Endodermal cell (in vitro differentiated cells): ENCODE data around the gene KLC4. TPM values are rescaled to one million over a fixed set of nuclear protein-coding genes. Genes with fewer than 3 reads are reported as not detected.

Source experiments
- DNase-seq: peaks from one replicate; pipeline ENCODE4 v3.0.0-alpha.2; 2017
- H3K27ac ChIP-seq: 2 replicates; pipeline ENCODE4 v1.5.1; 2013; ENCODE audit warnings: mild to moderate bottlenecking, low read depth, low read length, moderate library complexity
- H3K27me3 ChIP-seq: 2 replicates; pipeline ENCODE4 v1.6.1; 2013; ENCODE audit warnings: mild to moderate bottlenecking, low read length, moderate library complexity; ENCODE audit not compliant: insufficient read depth, control insufficient read depth, poor library complexity, severe bottlenecking
- H3K36me3 ChIP-seq: 2 replicates; pipeline ENCODE4 v1.7.0; 2013; ENCODE audit warnings: mild to moderate bottlenecking, low read length, moderate library complexity; ENCODE audit not compliant: control insufficient read depth, insufficient read depth
- H3K4me1 ChIP-seq: one replicate; pipeline ENCODE4 v1.7.0; 2013; ENCODE audit warnings: low read length; ENCODE audit not compliant: control insufficient read depth, insufficient read depth
- H3K4me3 ChIP-seq: 2 replicates; pipeline ENCODE4 v1.5.1; 2013; ENCODE audit warnings: mild to moderate bottlenecking, low read length, moderate library complexity
- H3K9ac ChIP-seq: 2 replicates; pipeline ENCODE4 v1.6.1; 2013; ENCODE audit warnings: mild to moderate bottlenecking, low read length, moderate library complexity; ENCODE audit not compliant: poor library complexity, severe bottlenecking; ENCODE audit errors: extremely low read depth
- H3K9me3 ChIP-seq: 2 replicates; pipeline ENCODE4 v1.6.1; 2013; ENCODE audit warnings: mild to moderate bottlenecking, low read length, moderate library complexity; ENCODE audit not compliant: control insufficient read depth
- H3K27ac Mint-ChIP-seq: 2 replicates; pipeline ENCODE4 v1.8.0; 2020; ENCODE audit warnings: mixed read lengths
- H3K27me3 Mint-ChIP-seq: 2 replicates; pipeline ENCODE4 v1.8.0; 2021; ENCODE audit warnings: mild to moderate bottlenecking, mixed read lengths; ENCODE audit not compliant: insufficient read depth
- H3K36me3 Mint-ChIP-seq: 2 replicates; pipeline ENCODE4 v1.8.0; 2020; ENCODE audit warnings: low read depth, mixed read lengths
- H3K4me1 Mint-ChIP-seq: 2 replicates; pipeline ENCODE4 v1.8.0; 2020; ENCODE audit warnings: mixed read lengths
- H3K4me3 Mint-ChIP-seq: 2 replicates; pipeline ENCODE4 v1.8.0; 2020; ENCODE audit warnings: mild to moderate bottlenecking, moderate library complexity, mixed read lengths
- H3K9me3 Mint-ChIP-seq: 2 replicates; pipeline ENCODE4 v1.8.0; 2020; ENCODE audit warnings: mild to moderate bottlenecking, mixed read lengths
- WGBS, 2 experiments: methylation state at CpG; one replicate each; pipeline versions ENCODE4 v1.1.5 to v1.1.7; 2013; ENCODE audit warnings: missing lambda C conversion rate in 2 of 2, mixed read lengths in 1 of 2; ENCODE audit not compliant: insufficient coverage in 1 of 2, insufficient read length in 1 of 2; 5-methylcytosine and 5-hydroxymethylcytosine counted together
- total RNA-seq, 2 donors: library from RNA; stranded (reverse); fragmentation: NEBNext Ultra II Directional in 1 of 2; extraction: Animal tissue kit (Norgen Biotek cat#: 25700) in 1 of 2; gene quantifications; 2 replicates in 1 of 2; 3 replicates in 1 of 2; pipeline ENCODE4 v1.2.1, GENCODE V29; 2021
- TF ChIP-seq, protein P1 (sequence below): fragments of 200-600 bp; sonication (generic); conservative IDR thresholded peaks from 2 replicates; pipeline ENCODE4 v1.5.0; 2021; ENCODE audit warnings: antibody characterized with exemption, mild to moderate bottlenecking

Gene KLC4
- total RNA-seq, 2 donors from 2014 or later, result 36.6 to 38.0 TPM

DNA sequence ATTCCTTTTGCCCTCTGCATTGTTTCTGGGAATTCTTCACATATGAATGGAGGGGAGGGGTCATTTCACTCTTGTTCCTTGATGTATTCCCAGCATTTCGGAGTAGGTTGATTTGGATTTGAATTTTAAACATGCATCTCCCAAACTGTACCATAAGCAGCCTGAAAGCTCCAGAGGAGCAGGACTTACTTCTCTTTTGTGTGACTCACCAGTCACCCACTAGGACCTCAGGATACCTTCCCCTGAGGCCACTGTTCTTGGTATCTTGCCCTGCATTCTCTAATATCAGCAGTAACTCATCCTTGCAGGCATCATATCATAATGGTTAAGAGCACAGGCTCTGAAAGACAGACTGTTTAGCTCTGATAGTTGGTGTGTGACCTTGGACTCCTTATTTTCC is 900 bp upstream of the KLC4 start:
- Mint-ChIP-seq H3K27me3 (no peaks in the 10 kb centered on the region), H3K36me3 (peaks cover 25% of the 10 kb centered on the region), H3K4me1 (peaks cover 24% of the 10 kb centered on the region), H3K9me3 (no peaks in the 10 kb centered on the region), H3K4me3 (peak overlapping the region; percentile 94), H3K27ac (peak overlapping the region; percentile 97)
- Histone ChIP-seq H3K4me1 (peaks cover 6% of the 10 kb centered on the region), H3K9me3 (no peaks in the 10 kb centered on the region), H3K27ac (no peak overlapping the region), H3K27me3 (no peaks in the 10 kb centered on the region), H3K4me3 (peak overlapping the region; percentile 92), H3K36me3 (peaks cover 40% of the 10 kb centered on the region), H3K9ac (peak overlapping the region; percentile 81)
- TF ChIP-seq, protein P1, sequence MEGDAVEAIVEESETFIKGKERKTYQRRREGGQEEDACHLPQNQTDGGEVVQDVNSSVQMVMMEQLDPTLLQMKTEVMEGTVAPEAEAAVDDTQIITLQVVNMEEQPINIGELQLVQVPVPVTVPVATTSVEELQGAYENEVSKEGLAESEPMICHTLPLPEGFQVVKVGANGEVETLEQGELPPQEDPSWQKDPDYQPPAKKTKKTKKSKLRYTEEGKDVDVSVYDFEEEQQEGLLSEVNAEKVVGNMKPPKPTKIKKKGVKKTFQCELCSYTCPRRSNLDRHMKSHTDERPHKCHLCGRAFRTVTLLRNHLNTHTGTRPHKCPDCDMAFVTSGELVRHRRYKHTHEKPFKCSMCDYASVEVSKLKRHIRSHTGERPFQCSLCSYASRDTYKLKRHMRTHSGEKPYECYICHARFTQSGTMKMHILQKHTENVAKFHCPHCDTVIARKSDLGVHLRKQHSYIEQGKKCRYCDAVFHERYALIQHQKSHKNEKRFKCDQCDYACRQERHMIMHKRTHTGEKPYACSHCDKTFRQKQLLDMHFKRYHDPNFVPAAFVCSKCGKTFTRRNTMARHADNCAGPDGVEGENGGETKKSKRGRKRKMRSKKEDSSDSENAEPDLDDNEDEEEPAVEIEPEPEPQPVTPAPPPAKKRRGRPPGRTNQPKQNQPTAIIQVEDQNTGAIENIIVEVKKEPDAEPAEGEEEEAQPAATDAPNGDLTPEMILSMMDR, result no peak
- WGBS, 2 experiments, result 80% methylated on average over 1 of the region's 1 CpG; no CpG with 5 or more reads in 1 of the 2 experiments
- no peak for DNase-seq

GRCh38 chr6:43060034-43060754 is 763 bp downstream of the KLC4 start:
- H3K4me1 ChIP-seq, result peaks cover 6% of the 10 kb centered on the region
- H3K4me1 Mint-ChIP-seq, result peaks cover 24% of the 10 kb centered on the region
- peaks cover 37% of the 10 kb centered on the region for H3K36me3 ChIP-seq
- TF ChIP-seq, protein P1, result no peak
- H3K4me3 Mint-ChIP-seq, result peak overlapping the region; percentile 94
- H3K27ac Mint-ChIP-seq, result peak overlapping the region; percentile 99
- no peaks in the 10 kb centered on the region for H3K9me3 Mint-ChIP-seq
- no peak for DNase-seq
- no peaks in the 10 kb centered on the region for H3K9me3 ChIP-seq
- WGBS, 2 experiments, result 12 to 18% methylated on average over 5 to 15 of the region's 15 CpGs
- H3K27me3 Mint-ChIP-seq, result no peaks in the 10 kb centered on the region
- peak overlapping the region; percentile 81 for H3K9ac ChIP-seq
- H3K4me3 ChIP-seq, result peak overlapping the region; percentile 92
- peaks cover 30% of the 10 kb centered on the region for H3K36me3 Mint-ChIP-seq
- peak overlapping the region; percentile 69 for H3K27ac ChIP-seq
- no peaks in the 10 kb centered on the region for H3K27me3 ChIP-seq

GRCh38 chr6:43060755-43061633 is 1.6 kb downstream of the KLC4 start:
- H3K27ac Mint-ChIP-seq, result peak overlapping the region; percentile 99
- TF ChIP-seq, protein P1, result no peak
- H3K9ac ChIP-seq, result peak overlapping the region; percentile 81
- H3K27me3 Mint-ChIP-seq, result no peaks in the 10 kb centered on the region
- H3K36me3 Mint-ChIP-seq, result peaks cover 23% of the 10 kb centered on the region
- WGBS, 2 experiments, result 93% methylated on average over 10 to 12 of the region's 12 CpGs
- no peaks in the 10 kb centered on the region for H3K9me3 Mint-ChIP-seq
- peak overlapping the region; percentile 92 for H3K4me3 ChIP-seq
- peaks cover 6% of the 10 kb centered on the region for H3K4me1 ChIP-seq
- H3K27me3 ChIP-seq, result no peaks in the 10 kb centered on the region
- no peak for DNase-seq
- H3K4me3 Mint-ChIP-seq, result peak overlapping the region; percentile 94
- no peak overlapping the region for H3K27ac ChIP-seq
- no peaks in the 10 kb centered on the region for H3K9me3 ChIP-seq
- peaks cover 24% of the 10 kb centered on the region for H3K4me1 Mint-ChIP-seq
- H3K36me3 ChIP-seq, result peaks cover 37% of the 10 kb centered on the region
